HT1080 (cell line): ENCODE results near the gene CHCHD3. TPM values are rescaled to one million over a fixed set of nuclear protein-coding genes. Genes with fewer than 3 reads are reported as not detected.

Experiments
- DNase-seq: peaks from one replicate; pipeline ENCODE4 v3.0.0-alpha.2; 2015; ENCODE audit warnings: low read depth
- polyA plus RNA-seq, 2 experiments: library from polyadenylated mRNA; depleted of rRNA; stranded (reverse); fragments of >200 nt; gene quantifications; 2 replicates each; pipeline ENCODE4 v1.2.3, GENCODE V29; 2015
- total RNA-seq: library from RNA; depleted of rRNA; stranded (reverse); fragments of >200 nt; shearing (Covaris generic); gene quantifications from 2 replicates; pipeline ENCODE4 v1.2.3, GENCODE V29; 2014; rRNA removed

Gene CHCHD3
- 139 and 148 TPM in 2 replicates for total RNA-seq
- 86.6 and 98.7 TPM in 2 replicates for polyA plus RNA-seq (2015; cell fraction: cytosol; rRNA removed)
- polyA plus RNA-seq (2015; cell fraction: nucleus; rRNA removed) = 35.8 and 36.7 TPM in 2 replicates

DNA sequence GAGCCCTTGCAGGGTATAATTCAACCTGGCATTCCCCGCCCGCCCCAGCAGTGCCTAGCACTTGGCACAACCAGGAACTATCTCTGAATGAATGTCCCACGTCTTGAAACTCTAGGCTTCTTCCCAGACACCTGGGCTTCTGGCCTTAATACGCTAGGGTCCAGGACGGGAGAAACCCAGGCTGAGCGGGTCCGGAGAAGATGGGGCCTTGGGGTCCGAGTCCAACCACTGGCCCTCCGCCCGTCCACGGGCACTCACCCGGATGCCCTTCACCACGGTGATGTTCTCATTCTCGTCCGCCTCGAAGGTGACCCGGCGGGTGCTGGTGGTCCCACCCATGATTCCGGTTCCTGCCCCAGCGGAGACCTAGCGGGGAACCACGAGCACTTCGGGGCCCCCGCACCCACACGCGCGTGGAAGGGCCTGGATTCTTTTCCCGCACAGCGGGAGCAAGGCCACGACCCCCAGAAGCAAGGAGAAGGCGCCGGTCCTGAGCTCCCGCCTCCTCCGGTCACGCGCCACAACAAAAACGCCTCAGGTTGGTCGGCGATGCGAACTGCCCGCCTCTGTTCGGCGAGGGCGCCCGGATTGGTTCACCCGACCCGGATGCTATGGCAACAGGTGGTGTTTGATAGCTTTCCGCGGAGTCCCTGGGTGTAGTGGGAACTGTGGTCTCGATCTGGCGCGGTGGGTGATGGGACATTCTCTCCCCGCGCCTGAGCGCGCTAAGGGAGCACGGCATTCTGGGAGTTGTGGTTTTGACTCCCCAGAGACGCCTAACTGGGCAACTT is at the start of gene CHCHD3:
TSS of gene CHCHD3 (minus strand) at position 492 of the 791 bp plus-strand sequence. CDS start at position 339, 153 bp downstream.
- DNase-seq = peak; percentile 99

DNA sequence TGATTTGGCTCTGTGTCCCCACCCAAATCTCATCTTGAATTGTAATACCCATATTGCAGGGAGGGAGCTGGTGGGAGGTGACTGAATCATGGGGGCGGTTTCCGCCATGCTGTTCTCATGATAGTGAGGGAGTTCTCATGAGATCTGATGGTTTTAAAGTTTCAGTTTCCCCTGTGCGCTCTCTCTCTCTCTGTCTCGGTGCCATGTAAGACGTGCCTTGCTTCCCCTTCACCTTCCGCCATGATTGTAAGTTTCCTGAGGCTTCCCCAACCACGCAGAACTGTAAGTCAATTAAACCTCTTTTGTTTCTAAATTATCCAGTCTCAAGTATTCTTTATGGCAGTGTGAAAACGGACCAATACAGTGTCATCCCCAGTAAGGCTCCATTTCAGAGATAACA is 48.3 kb upstream of the CHCHD3 start:
- no peak for DNase-seq

DNA sequence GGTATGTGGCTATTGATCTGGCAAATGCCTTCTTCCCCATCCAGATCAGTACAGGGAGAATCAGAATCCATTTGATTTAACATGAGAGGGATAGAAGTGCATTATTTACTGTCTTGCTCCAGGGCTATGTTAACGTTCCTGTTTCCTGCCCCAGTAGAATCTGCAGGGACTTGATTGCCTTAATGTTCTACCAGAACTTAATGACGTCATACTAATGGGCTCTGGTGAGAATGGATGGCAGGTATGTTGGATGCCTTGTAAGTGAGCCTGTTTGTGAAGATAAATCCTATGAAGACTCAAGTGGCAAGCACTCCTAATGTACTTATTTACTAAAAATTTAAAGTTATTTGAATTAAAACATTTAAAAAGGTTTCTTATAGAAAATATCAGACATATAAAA is 44.5 kb upstream of the CHCHD3 start:
- DNase-seq = no peak

DNA sequence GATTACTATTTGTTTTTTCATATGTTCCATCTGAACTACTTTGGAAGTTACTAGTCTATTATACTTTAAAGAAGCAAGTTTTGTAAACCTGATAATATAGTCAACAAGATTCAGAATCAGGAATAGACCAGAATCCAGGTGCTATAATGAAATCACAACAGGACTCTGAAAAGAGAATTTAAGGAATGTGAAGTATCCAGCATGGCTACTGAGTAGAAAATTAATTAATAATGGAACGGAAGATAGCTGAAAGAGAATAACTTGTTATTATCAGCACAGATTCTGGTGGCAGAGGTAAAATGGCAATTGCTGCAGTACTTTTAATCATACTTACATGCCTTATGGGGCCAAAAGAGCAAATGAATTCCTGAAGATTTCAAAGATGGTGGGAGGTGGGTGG is 43.1 kb upstream of the CHCHD3 start:
- no peak for DNase-seq

DNA sequence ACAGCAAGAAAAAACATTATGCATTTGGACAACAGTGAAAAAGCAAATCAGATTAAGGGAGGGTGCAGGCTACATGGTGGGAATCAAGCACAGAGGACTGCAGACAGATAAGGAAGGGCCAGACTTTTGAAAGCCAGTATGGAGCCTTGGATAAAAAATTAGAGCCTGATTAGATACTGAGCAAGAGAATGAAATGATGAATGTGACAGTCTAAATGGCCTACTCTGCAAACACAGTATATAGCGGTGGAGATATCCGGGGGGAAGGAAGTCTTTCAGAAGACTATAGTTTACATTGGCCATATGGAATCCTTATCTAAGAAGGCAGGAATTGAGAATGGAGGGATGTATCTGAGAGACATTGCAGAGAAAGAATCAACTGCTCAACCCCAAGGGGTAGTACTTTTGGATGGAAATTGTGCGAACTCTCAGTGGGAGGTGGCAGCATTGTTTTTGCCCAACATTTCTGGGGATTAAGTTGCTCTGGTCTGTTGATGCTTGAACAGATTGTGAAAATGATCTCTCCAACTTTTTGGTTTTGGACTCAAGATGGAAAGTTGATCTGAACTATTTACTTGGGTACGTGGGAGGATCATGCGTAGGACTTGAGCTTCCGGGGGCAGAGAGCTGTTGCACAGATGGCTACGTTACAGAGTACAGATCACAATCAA is 39.4 kb upstream of the CHCHD3 start:
- DNase-seq = no peak

DNA sequence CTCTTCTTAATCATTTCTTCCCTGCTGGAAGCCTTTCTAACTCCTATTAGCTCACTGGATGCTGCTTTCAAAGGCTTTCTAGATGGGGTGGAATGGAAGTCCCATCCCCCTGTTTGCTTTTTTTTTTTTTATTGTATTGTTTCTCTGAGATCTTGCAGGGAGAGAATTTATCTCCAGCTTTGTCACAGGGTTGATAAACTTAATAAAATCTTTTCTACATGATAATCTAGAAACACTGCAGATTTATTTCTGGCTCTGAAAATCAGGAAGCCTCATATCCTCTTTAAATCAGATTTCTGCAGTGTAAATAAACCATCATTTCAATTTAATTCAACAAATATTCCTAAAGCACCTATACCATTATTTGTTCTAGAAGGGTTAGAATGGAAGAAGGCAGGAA is 37.2 kb upstream of the CHCHD3 start:
- no peak for DNase-seq

DNA sequence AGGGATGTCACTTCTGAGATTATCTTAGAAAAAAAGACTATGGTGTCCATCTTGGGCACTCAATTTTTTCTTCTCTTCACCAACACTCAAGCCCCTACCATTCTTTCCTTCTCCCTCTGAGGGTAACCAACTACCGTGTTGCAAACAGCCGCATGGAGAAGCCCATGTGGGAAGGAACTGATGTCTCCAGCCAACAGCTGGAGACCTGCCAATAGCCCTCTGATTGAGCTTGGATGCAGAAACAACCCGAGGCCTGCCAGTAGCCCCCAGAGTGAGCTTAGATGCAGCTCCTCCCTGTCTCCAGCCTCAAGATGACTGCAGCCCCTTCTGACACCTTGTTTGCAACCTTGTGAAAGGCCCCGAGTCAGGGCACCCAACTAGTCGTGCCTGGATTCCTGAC is 36.4 kb upstream of the CHCHD3 start:
- no peak for DNase-seq

DNA sequence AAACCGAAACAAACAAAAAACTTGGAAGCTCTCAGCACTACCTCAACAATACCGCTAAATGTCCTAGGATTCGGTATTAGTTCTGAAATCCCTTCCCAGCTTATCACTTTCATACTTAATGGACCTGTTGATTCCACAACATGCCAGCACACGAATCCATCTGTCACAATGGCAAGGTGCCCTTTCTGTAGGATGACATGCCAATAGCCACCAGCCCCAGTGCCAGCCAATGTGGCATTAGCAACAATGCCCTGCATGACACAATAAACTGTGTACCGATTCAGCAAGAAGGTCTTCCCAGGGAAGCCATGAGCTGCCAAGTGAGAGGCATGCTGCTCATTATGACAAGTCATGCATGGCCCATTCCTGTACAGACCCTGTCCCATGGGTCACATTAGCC is 35.6 kb upstream of the CHCHD3 start:
- no peak for DNase-seq

DNA sequence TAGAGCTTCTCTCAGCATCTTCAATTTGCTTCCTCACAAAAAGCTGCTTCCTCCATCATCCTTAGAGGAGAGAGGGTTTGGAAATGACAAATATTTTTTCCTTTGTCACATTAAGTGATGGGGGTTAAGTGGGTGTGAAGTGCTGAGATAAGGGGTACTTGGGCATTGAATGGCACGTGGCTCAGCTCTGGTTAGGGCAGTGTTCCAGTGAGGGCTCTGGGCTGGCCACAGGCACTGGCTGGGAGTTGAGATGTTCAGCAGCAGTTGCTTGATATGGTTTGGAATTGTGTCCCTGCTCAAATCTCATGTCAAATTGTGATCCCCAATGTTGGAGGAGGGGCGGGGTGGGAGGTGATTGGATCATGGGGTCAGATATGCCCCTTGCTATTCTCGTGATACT is 33.7 kb upstream of the CHCHD3 start:
- no peak for DNase-seq

DNA sequence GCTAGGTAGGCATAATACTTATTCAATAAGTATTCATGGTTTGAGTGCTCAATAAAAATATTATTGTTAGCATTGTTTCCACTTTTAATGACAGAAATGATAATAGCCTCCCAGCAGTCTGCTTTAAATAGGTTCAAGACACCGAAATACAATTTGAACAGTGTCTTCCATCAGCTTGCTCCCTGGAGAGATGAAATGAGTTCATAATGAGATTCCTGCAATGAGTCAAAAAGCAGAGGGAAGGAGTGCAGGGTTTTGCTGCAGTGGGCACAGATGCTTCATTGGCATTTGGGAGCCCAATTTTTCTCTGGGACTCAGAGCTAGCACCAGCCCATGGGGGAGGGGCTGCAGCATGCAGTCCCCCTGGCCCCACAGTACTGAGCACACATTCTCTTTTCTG is 32.6 kb upstream of the CHCHD3 start:
- DNase-seq = no peak

DNA sequence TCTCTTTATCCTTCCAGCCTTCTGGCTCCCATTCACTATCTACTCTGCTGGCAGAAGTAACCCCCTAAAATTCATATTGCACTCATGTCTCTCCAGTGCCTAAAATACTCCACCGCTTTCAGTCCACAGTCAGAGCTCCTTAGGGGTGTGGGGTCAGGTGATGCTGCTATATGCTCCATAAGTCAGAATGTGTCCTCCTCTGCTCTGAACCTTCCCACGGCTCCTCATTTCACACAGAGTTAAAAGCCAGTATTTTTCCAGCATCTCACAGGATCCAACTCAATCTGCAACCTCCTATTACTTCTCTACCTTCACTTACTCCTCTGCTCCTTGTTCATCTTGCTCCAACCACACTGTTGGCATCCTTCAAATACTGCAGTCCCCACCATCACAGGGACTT is 31.1 kb upstream of the CHCHD3 start:
- DNase-seq = no peak

DNA sequence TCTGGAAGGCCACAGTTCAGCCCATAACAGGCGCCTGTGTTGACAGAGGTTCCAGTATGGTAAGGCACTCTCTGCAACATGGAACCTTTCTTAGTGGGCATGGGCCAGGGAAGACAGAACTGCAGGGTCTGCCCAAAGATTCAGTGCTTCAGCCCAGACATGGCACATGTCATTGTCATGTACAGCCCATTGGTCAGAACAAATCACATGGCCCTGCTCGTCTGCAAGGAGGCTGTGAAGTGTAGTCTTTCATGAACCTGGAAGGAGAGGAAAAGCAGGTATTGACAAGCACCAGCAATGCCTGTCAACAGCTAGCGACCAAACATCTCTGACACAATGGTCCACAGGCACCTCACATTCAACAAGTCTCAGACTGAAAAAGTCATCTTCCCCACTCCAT is 30.4 kb upstream of the CHCHD3 start:
- DNase-seq = no peak

DNA sequence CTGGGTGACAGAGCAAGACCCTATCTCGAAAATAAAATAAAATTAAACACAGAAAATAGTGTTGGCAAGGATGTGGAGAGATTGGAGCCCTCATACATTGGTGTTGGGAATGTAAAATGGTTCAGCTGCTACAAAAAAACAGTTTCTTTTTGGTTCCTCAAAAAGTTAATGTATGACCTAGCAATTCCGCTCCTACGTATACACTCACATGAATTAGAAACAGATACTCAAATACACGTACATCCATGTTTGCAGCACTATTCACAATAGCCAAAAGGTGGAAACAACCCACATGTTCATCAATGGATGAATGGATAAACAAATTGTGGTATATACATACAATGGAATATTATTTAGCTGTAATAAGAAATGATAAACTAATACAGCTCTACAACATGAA is 28.4 kb upstream of the CHCHD3 start:
- DNase-seq = no peak

DNA sequence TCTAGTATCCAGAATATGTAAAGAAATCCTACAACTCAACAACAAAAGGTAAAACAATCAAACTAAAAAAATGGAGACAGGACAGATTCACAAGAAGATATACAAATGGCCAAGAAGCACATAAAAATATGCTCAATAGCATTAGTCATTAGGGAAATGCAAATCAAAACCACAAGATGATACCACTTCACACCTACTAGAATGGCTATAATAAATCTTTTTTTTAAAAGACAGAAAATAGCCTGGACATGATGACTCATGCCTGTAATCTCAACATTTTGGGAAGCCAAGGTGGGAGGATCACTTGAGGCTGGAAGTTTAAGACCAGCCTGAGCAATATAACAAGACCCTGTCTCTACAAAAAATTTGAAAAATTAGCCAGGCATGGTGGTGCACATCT is 27.9 kb upstream of the CHCHD3 start:
- peak; percentile 2 for DNase-seq

DNA sequence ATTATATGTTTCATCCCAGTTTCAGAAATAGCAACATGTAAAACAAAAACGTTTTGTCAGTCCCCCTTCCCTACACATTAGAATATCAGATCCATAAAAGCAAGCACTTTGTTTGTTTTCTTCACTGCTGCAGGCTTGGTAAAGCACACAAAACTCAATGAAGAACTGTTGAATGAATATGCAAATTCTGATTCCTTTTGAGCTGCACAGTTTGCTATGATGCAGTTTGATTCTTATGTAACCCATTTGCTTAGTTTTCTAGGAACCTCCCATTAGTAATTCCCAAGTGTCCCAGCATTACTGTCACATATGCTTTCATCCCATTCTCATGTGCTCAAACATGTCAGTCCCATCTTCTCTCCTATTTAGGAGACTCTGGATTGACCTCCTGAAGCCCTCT is 26.1 kb upstream of the CHCHD3 start:
- DNase-seq = no peak

DNA sequence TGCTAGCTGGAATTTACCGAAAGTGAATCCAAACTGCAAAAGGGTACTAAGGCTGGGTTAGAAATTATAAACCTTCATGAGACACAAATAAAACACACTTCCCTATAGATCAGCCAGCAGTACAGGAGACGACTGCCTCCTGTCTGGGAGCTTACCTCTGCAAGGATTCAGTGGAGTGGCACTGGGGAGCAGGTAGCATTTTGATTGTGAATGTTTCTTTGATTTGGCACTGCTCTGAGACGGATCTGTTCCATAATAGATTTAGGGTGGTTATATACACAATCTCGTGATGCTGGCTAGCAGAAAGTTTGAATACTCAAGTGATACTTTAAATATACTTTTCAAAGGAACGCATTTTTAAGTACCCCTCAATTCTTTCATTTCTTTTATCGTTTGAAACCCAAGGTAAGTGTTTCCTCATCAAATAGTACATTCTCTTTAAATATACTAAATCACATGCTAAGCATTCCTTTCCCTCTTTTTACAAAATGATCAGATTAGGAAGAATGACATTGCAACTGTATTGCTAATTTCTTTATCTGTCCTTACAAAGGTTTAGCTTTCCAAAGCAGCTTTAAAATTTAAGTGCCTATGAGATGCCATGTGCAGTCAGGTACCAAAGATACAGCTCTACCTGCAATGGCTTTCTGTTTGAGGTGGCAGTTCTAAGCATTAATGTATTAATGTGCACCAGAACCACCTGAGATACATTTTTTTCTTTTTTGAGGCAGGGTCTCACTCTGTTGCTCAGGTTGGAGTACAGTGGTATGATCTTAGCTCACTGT is 20.6 kb upstream of the CHCHD3 start:
- no peak for DNase-seq

DNA sequence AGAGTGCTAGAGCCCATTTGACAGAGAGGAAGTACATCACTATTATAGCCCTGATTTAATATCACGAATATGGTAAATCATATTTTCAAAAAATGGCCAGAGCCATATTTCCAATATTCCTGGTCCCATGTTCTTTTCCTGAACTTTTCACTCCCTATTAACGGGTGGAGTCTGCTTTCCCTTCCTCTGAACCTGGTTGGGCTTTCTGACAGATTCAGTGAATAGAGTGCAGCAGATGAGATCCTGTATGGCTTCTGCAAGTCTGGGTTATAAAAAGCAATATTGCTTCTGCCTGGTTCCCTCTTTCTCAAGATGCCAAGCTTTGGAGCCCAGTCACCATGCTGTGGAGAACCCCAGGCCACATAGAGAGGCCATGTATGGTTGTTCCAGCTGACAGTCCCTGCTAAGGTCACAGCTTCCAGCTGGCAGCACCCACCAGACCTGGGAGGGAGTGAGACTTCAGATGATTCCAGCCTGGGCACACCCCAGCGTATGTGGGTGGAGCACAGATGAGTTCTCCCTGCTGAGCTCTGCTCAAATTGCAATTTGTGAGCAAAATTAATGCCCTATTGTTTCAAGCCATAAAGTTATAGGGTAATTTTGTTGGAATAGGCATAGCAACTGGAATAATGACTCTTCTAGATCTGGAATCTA is 17.9 kb upstream of the CHCHD3 start:
- DNase-seq = no peak

DNA sequence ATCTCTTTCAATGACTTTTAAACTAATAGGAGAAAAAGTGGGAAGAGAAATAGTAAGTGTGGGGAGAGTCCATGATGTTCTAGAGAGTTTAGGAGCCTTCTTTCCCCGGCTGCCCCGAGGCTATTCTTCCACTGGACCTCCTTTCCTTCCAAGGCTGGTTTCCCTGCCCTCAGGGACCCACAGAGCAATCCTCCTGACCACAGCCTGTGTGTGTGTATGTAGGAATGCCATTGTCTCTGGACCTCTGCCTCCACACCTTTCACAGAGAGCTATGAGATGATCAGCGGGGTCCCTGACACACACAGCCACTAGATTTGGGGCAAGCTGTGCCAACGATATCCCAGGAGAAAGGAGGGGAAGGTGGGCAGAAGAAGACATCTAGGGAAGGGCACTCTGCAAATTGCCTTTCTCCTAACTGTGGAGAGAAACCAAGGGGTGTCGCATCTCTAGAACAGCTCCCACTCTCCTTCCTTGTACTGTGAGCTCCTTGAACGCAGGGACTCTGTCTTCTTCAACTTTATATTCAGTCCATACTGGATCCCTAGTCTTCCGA is 13.3 kb upstream of the CHCHD3 start:
- no peak for DNase-seq

DNA sequence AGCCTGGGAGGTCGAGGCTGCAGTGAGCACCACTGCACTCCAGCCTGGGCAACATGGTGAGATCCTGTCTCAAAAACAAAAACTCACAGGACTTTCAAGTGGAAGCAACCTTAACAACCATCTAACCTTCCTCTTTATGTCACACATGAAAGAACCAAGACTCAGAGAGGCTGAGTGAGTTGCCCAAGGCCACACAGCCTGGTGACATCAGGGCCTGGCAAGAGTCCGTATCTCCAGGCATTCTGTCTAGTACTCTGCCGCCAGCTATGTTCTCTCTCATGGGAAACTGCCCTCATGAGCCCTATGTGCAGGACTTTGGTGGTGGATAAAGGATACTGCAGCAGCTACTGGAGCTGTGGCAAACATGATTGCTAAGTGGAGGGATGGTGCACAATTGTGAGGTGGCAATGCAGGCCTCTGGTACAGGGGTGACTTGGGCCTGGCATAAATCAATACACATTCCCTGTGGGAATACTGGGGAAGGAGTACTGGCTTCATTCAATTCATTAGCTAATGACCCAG is 10.1 kb upstream of the CHCHD3 start:
- DNase-seq = no peak

DNA sequence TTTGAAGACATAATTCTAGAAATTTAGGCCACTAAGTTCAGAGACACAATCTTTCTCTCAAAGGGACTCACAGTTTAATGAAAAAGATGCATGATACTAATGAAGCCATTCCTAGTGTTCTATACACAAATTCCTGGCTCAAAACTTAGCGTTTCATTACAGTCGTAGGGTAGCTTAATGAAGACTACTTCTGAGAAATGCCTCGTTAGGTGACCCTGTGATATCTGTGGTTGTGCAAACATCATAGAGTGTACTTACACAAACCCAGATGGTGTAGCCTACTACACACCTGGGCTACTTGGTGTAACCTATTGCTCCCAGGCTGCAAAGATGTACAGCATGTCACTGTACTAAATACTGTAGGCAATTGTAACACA is 488 bp upstream of the CHCHD3 start:
- no peak for DNase-seq

DNA sequence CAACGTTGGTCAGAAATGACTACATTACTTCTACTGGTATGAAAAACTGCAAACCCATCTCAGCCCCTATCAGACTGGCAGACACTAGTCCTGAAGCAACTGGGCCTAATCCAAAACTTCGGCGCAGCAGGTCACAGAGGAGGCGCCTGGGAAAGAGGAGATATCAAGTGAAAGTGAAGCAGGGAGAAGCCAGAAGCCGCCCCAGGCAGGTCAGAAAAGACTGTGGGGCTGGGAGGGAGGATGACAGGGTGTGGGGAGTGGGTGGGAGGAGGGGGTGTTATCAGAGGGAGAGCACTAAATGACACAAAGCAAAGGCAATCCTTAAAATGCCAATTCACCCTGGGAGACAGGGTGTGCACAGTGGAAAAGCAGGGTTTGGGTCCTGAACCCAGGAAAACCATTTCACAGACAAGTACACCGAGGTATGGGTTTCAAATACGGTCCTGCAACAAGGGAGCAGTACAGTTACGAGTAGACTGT is 731 bp downstream of the CHCHD3 start:
- DNase-seq = peak; percentile 11
